ENCODE measurements around the gene COPA.

COPA gene

GRCh38 chr1:160370561-160371345 is 27.7 kb upstream of the COPA start:
- H3K9me2 ChIP-seq (replicated peaks; ENCODE audit: insufficient read depth, low read length), result no peaks in the 10 kb centered on the region
- no peak overlapping the region for H3K9ac ChIP-seq (ENCODE audit: low read length)
- no peak overlapping the region for H3K27ac ChIP-seq (ENCODE audit: low read depth, low read length)
- H3F3A ChIP-seq (ENCODE audit: insufficient read depth), result no peaks in the 10 kb centered on the region
- no peak overlapping the region for H3K4me2 ChIP-seq (ENCODE audit: low read depth, low read length, poor library complexity, severe bottlenecking)
- H4K20me1 ChIP-seq (ENCODE audit: low read depth, low read length), result no peaks in the 10 kb centered on the region
- no peaks in the 10 kb centered on the region for H3K27me3 ChIP-seq (ENCODE audit: low read length)
- H3K4me3 ChIP-seq (ENCODE audit: insufficient read depth, low read length, poor library complexity, severe bottlenecking), result no peak overlapping the region
- no peaks in the 10 kb centered on the region for H3K79me2 ChIP-seq (ENCODE audit: insufficient read depth, low read length)
- H2AFZ ChIP-seq (ENCODE audit: low read depth, low read length, severe bottlenecking), result no peak overlapping the region
- H3K36me3 ChIP-seq (ENCODE audit: low read length), result no peaks in the 10 kb centered on the region
- no peak for TF ChIP-seq EZH2phosphoT487 (conservative IDR thresholded peaks at IDR 0.05; ENCODE audit: low read length)
- TF ChIP-seq, protein P1, sequence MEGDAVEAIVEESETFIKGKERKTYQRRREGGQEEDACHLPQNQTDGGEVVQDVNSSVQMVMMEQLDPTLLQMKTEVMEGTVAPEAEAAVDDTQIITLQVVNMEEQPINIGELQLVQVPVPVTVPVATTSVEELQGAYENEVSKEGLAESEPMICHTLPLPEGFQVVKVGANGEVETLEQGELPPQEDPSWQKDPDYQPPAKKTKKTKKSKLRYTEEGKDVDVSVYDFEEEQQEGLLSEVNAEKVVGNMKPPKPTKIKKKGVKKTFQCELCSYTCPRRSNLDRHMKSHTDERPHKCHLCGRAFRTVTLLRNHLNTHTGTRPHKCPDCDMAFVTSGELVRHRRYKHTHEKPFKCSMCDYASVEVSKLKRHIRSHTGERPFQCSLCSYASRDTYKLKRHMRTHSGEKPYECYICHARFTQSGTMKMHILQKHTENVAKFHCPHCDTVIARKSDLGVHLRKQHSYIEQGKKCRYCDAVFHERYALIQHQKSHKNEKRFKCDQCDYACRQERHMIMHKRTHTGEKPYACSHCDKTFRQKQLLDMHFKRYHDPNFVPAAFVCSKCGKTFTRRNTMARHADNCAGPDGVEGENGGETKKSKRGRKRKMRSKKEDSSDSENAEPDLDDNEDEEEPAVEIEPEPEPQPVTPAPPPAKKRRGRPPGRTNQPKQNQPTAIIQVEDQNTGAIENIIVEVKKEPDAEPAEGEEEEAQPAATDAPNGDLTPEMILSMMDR (IDR thresholded peaks at IDR 0.05; ENCODE audit: insufficient read depth, low read length, poor library complexity, severe bottlenecking), result no peak
- no peaks in the 10 kb centered on the region for H3K9me3 ChIP-seq (ENCODE audit: insufficient read depth, low read length)

DNA sequence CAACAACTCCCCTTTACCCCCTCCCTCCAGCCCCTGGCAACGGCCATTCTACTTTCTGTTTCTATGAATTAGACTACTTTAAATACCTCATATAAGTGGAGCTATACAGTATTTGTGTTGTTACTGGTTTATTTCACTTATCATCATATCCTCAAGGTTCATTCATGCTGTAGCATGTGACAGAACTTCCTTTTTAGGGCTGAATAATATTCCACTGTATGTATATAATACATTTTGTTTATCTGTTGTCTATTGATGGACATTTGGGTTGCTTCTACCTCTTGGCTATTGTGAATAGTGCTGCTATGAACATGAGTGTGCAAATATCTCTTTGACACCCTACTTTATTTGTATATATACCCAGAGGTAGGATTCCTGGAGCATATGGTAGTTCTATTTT is 26.0 kb upstream of the COPA start:
- H4K20me1 ChIP-seq (ENCODE audit: low read depth, low read length), result no peaks in the 10 kb centered on the region
- H3K9ac ChIP-seq (ENCODE audit: low read length), result no peak overlapping the region
- no peaks in the 10 kb centered on the region for H3K9me3 ChIP-seq (ENCODE audit: insufficient read depth, low read length)
- H3K79me2 ChIP-seq (ENCODE audit: insufficient read depth, low read length), result no peaks in the 10 kb centered on the region
- H3K9me2 ChIP-seq (replicated peaks; ENCODE audit: insufficient read depth, low read length), result no peaks in the 10 kb centered on the region
- no peak overlapping the region for H3K4me2 ChIP-seq (ENCODE audit: low read depth, low read length, poor library complexity, severe bottlenecking)
- H3K27me3 ChIP-seq (ENCODE audit: low read length), result no peaks in the 10 kb centered on the region
- no peak overlapping the region for H2AFZ ChIP-seq (ENCODE audit: low read depth, low read length, severe bottlenecking)
- no peaks in the 10 kb centered on the region for H3K36me3 ChIP-seq (ENCODE audit: low read length)
- no peaks in the 10 kb centered on the region for H3F3A ChIP-seq (ENCODE audit: insufficient read depth)
- no peak for TF ChIP-seq EZH2phosphoT487 (conservative IDR thresholded peaks at IDR 0.05; ENCODE audit: low read length)
- TF ChIP-seq, protein P1 (IDR thresholded peaks at IDR 0.05; ENCODE audit: insufficient read depth, low read length, poor library complexity, severe bottlenecking), result no peak
- no peak overlapping the region for H3K27ac ChIP-seq (ENCODE audit: low read depth, low read length)
- no peak overlapping the region for H3K4me3 ChIP-seq (ENCODE audit: insufficient read depth, low read length, poor library complexity, severe bottlenecking)

GRCh38 chr1:160367934-160368923 is 25.2 kb upstream of the COPA start:
- Histone ChIP-seq H3K9me3 (ENCODE audit: insufficient read depth, low read length) (no peaks in the 10 kb centered on the region), H3K4me3 (ENCODE audit: insufficient read depth, low read length, poor library complexity, severe bottlenecking) (no peak overlapping the region), H3K9me2 (replicated peaks; ENCODE audit: insufficient read depth, low read length) (no peaks in the 10 kb centered on the region), H3K4me2 (ENCODE audit: low read depth, low read length, poor library complexity, severe bottlenecking) (no peak overlapping the region), H3K79me2 (ENCODE audit: insufficient read depth, low read length) (no peaks in the 10 kb centered on the region), H3K9ac (ENCODE audit: low read length) (no peak overlapping the region), H3F3A (ENCODE audit: insufficient read depth) (0 out of 2 replicates have a peak, but pooled peaks cover 7% of the 10 kb centered on the region), H4K20me1 (ENCODE audit: low read depth, low read length) (no peaks in the 10 kb centered on the region), H3K36me3 (ENCODE audit: low read length) (no peaks in the 10 kb centered on the region), H3K27me3 (ENCODE audit: low read length) (no peaks in the 10 kb centered on the region), H3K27ac (ENCODE audit: low read depth, low read length) (no peak overlapping the region), H2AFZ (ENCODE audit: low read depth, low read length, severe bottlenecking) (no peak overlapping the region)
- TF ChIP-seq EZH2phosphoT487 (conservative IDR thresholded peaks at IDR 0.05; ENCODE audit: low read length), result no peak
- TF ChIP-seq, protein P1 (IDR thresholded peaks at IDR 0.05; ENCODE audit: insufficient read depth, low read length, poor library complexity, severe bottlenecking), result no peak
